Esophagus muscularis mucosa (tissue), 4 donors: ENCODE data around the gene NUSAP1. TPM values are rescaled to one million over a fixed set of nuclear protein-coding genes. Genes with fewer than 3 reads are reported as not detected.

Source experiments
- DNase-seq: peaks from one replicate; pipeline ENCODE4 v3.0.0-alpha.2; 2017; ENCODE audit errors: extremely low spot score
- H3K27ac ChIP-seq, 4 donors: fragments of 200-600 bp; sonication (generic); replicated peaks in 1 of 4; 1 replicate in 3 of 4; 2 replicates in 1 of 4; pipeline ENCODE4 v1.5.1; 2016 to 2019; ENCODE audit warnings: mild to moderate bottlenecking in 1 of 4
- H3K27me3 ChIP-seq, 4 donors: fragments of 200-600 bp; sonication (generic); one replicate each; pipeline versions ENCODE4 v1.5.1 to v1.6.0; 2016 to 2019
- H3K36me3 ChIP-seq, 4 donors: fragments of 200-600 bp; sonication (generic); one replicate each; pipeline ENCODE4 v1.5.1; 2016 to 2019
- H3K4me1 ChIP-seq, 4 donors: fragments of 200-600 bp; sonication (generic); one replicate each; pipeline ENCODE4 v1.5.1; 2016 to 2019
- H3K4me3 ChIP-seq, 4 donors: fragments of 200-600 bp; sonication (generic); 1 replicate in 2 of 4; 2 replicates in 2 of 4; pipeline ENCODE4 v1.5.1; 2016 to 2019; ENCODE audit warnings: mild to moderate bottlenecking in 4 of 4, moderate library complexity in 1 of 4
- H3K9me3 ChIP-seq, 4 donors: fragments of 200-600 bp; sonication (generic); 1 replicate in 3 of 4; 2 replicates in 1 of 4; pipeline ENCODE4 v1.5.1; 2016 to 2019
- CTCF ChIP-seq, 3 experiments: fragments of 200-600 bp in 2 of 3; fragments of 450-650 bp in 1 of 3; sonication (generic) in 2 of 3; IDR thresholded peaks; one replicate each; pipeline ENCODE4 v1.5.1; 2017 to 2019; ENCODE audit warnings: antibody characterized with exemption in 3 of 3, mild to moderate bottlenecking in 2 of 3, moderate library complexity in 1 of 3
- EP300 ChIP-seq: sonication (generic); formaldehyde crosslinking; IDR thresholded peaks from one replicate; pipeline ENCODE4 v1.6.1; 2017; ENCODE audit warnings: antibody characterized with exemption
- POLR2A ChIP-seq: fragments of 450-650 bp; IDR thresholded peaks from one replicate; pipeline ENCODE4 v1.6.1; 2017; ENCODE audit warnings: antibody characterized with exemption, moderate library complexity, mild to moderate bottlenecking, low read depth
- POLR2AphosphoS5 ChIP-seq, 2 donors: sonication (generic); formaldehyde crosslinking; IDR thresholded peaks; one replicate each; pipeline ENCODE4 v1.6.1; 2017; ENCODE audit warnings: antibody characterized with exemption in 2 of 2
- WGBS: methylation state at CpG from one replicate; pipeline ENCODE4 v1.1.5; 2018; 5-methylcytosine and 5-hydroxymethylcytosine counted together
- intact Hi-C: fragments of 100-400 bp; cut with DNase I; formaldehyde crosslinking; loops from one replicate; pipeline ENCODE4 v1.15.1; 2023
- total RNA-seq, 4 donors: library from RNA; depleted of rRNA; stranded (reverse); fragments of >200 nt; gene quantifications; one replicate each; pipeline versions ENCODE4 v1.1.0 to v1.2.1, GENCODE V29; 2016

Gene NUSAP1
- total RNA-seq, 4 donors from 2014 or later: 0.42 to 5.5 (median 1.5) TPM

- Histone ChIP-seq H3K36me3 (no peaks in the 10 kb centered on the region), H3K9me3 (no peaks in the 10 kb centered on the region), H3K4me1 (peaks cover 6 to 10% (median 10%) of the 10 kb centered on the region in 4 donors), H3K27me3 (no peaks in the 10 kb centered on the region), H3K27ac (no peak overlapping the region), H3K4me3 (no peak overlapping the region)
- intact Hi-C loops: no loop called here
- no peak for TF ChIP-seq EP300
- TF ChIP-seq POLR2AphosphoS5 (IDR thresholded peaks at IDR 0.05): no peak
- no peak for TF ChIP-seq POLR2A
- no peak for TF ChIP-seq CTCF (IDR thresholded peaks at IDR 0.05)
- no peak for DNase-seq
- 94% methylated on average over 6 of the region's 6 CpGs for WGBS
These were observed 4.4 kb downstream of the NUSAP1 start for GRCh38 chr15:41337047-41337446.

- H3K27ac ChIP-seq: no peak overlapping the region
- no peak overlapping the region for H3K4me3 ChIP-seq
- peaks cover 6 to 10% (median 9%) of the 10 kb centered on the region in 4 donors for H3K4me1 ChIP-seq
- WGBS: 83% methylated on average over 13 of the region's 13 CpGs
- DNase-seq: no peak
- intact Hi-C loops: no loop called here
- H3K9me3 ChIP-seq: no peaks in the 10 kb centered on the region
- TF ChIP-seq EP300: no peak
- no peak for TF ChIP-seq POLR2AphosphoS5 (IDR thresholded peaks at IDR 0.05)
- TF ChIP-seq CTCF (IDR thresholded peaks at IDR 0.05): no peak
- no peak for TF ChIP-seq POLR2A
- H3K27me3 ChIP-seq: no peaks in the 10 kb centered on the region
- H3K36me3 ChIP-seq: no peaks in the 10 kb centered on the region
These were observed 5.2 kb downstream of the NUSAP1 start for GRCh38 chr15:41337631-41338522.

- H3K4me1 ChIP-seq: no peaks in the 10 kb centered on the region
- intact Hi-C loops: no loop called here
- H3K36me3 ChIP-seq: no peaks in the 10 kb centered on the region
- no peak for DNase-seq
- no peak overlapping the region for H3K4me3 ChIP-seq
- TF ChIP-seq POLR2A (no peak), CTCF (IDR thresholded peaks at IDR 0.05) (no peak), POLR2AphosphoS5 (IDR thresholded peaks at IDR 0.05) (no peak), EP300 (no peak)
- 96% methylated on average over 5 of the region's 5 CpGs for WGBS
- no peaks in the 10 kb centered on the region for H3K27me3 ChIP-seq
- no peak overlapping the region for H3K27ac ChIP-seq
- no peaks in the 10 kb centered on the region for H3K9me3 ChIP-seq
These were observed 7.6 kb downstream of the NUSAP1 start for GRCh38 chr15:41340189-41340695.

GRCh38 chr15:41341519-41341918 lies 8.8 kb downstream of the NUSAP1 start:
- no peaks in the 10 kb centered on the region for H3K27me3 ChIP-seq
- no peaks in the 10 kb centered on the region for H3K4me1 ChIP-seq
- 67% methylated on average over 4 of the region's 4 CpGs for WGBS
- no peaks in the 10 kb centered on the region for H3K36me3 ChIP-seq
- H3K9me3 ChIP-seq: no peaks in the 10 kb centered on the region
- intact Hi-C loops: no loop called here
- no peak overlapping the region for H3K27ac ChIP-seq
- no peak overlapping the region for H3K4me3 ChIP-seq
- TF ChIP-seq CTCF (IDR thresholded peaks at IDR 0.05) (no peak), EP300 (no peak)
- no peak for DNase-seq

GRCh38 chr15:41347236-41347635 lies 14.6 kb downstream of the NUSAP1 start:
- 77% methylated on average over 5 of the region's 5 CpGs for WGBS
- intact Hi-C loops: no loop called here
- Histone ChIP-seq H3K4me1 (peaks cover 0 to 8% (median 0%) of the 10 kb centered on the region in 4 donors), H3K9me3 (no peaks in the 10 kb centered on the region), H3K36me3 (no peaks in the 10 kb centered on the region), H3K27me3 (no peaks in the 10 kb centered on the region), H3K27ac (no peak overlapping the region), H3K4me3 (no peak overlapping the region)
- TF ChIP-seq CTCF (IDR thresholded peaks at IDR 0.05): no peak
- no peak for TF ChIP-seq EP300
- TF ChIP-seq POLR2AphosphoS5 (IDR thresholded peaks at IDR 0.05): no peak
- no peak for TF ChIP-seq POLR2A
- DNase-seq: no peak
